Adrenal gland (tissue), 5 donors: ENCODE results near the gene ENO1.

Experiments
- POLR2A ChIP-seq, 2 donors: fragments of 450-650 bp; IDR thresholded peaks; one replicate each; pipeline ENCODE4 v1.6.1; 2017; ENCODE audit warnings: antibody characterized with exemption in 2 of 2, mild to moderate bottlenecking in 2 of 2, moderate library complexity in 1 of 2
- TF ChIP-seq, protein P1 (sequence below), 6 experiments: fragments of 450-650 bp in 4 of 6; fragments of 200-600 bp in 2 of 6; sonication (generic) in 1 of 6; IDR thresholded peaks; 1 replicate in 5 of 6; 2 replicates in 1 of 6; pipeline versions ENCODE4 v1.5.1 to v1.8.0; 2016 to 2021; ENCODE audit warnings: antibody characterized with exemption in 6 of 6, mild to moderate bottlenecking in 2 of 6, moderate library complexity in 1 of 6
- donor health status: DM: no; HTN: no; CAD: no.

DNA sequence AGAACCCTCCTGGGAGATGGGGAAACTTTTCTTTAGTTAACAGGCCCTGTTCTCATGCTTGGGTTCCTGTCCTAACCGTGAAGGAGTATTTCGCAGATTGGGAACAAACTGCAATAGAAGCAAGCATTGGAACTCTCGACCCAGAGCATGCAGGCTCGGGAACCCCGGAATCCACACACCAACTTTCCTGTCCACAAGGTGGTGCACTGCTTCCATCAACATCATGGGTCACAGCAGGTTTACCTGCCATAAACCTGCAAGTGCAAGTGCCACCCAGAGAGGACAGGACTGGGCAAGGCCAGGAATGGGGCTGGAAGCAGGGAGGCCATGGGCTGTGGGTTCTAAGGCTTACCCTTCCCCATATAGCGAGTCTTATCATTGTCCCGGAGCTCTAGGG, 6.9 kb downstream of the ENO1 start:
- no peak for TF ChIP-seq POLR2A (IDR thresholded peaks at IDR 0.05)
- TF ChIP-seq, protein P1, sequence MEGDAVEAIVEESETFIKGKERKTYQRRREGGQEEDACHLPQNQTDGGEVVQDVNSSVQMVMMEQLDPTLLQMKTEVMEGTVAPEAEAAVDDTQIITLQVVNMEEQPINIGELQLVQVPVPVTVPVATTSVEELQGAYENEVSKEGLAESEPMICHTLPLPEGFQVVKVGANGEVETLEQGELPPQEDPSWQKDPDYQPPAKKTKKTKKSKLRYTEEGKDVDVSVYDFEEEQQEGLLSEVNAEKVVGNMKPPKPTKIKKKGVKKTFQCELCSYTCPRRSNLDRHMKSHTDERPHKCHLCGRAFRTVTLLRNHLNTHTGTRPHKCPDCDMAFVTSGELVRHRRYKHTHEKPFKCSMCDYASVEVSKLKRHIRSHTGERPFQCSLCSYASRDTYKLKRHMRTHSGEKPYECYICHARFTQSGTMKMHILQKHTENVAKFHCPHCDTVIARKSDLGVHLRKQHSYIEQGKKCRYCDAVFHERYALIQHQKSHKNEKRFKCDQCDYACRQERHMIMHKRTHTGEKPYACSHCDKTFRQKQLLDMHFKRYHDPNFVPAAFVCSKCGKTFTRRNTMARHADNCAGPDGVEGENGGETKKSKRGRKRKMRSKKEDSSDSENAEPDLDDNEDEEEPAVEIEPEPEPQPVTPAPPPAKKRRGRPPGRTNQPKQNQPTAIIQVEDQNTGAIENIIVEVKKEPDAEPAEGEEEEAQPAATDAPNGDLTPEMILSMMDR (IDR thresholded peaks at IDR 0.05) = peak in 3 of 6 experiments; percentile 13 to 16 (median 15)
